HG02981 (cell line): Measurements from ENCODE around the gene CXCL14.
"Not testable (repeated sequence)": the region's sequence is repeated elsewhere in the genome, so short reads cannot be mapped to it uniquely, and the experiment has no call there.

Source experiments
- ATAC-seq: cut with Tn5 transposase; IDR thresholded peaks from one replicate; pipeline ENCODE4 v1.9.1; 2021; ENCODE audit warnings: mild to moderate bottlenecking, moderate library complexity; ENCODE audit not compliant: unreplicated experiment

The CXCL14 gene

DNA sequence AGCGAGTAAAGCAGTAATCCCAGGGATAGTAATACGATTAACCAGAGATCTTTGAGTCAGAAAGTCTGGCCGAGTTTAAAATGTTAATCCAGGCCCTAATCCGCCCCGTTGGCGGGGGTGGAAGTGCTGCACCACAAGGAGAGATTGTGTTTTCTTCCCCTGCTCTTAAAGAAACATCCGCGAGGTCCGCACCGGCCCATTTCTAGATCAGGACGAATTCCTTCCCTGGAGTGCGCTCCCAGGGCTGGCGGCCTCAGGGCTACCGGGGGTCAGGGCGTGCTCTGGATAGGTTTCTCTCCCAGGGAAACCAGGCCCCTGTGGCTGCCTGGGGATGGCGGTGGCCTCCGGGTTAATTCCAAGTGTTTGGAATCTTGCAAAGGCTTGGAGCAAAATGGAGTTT lies 33.7 kb downstream of the CXCL14 start:
- ATAC-seq, result no peak

DNA sequence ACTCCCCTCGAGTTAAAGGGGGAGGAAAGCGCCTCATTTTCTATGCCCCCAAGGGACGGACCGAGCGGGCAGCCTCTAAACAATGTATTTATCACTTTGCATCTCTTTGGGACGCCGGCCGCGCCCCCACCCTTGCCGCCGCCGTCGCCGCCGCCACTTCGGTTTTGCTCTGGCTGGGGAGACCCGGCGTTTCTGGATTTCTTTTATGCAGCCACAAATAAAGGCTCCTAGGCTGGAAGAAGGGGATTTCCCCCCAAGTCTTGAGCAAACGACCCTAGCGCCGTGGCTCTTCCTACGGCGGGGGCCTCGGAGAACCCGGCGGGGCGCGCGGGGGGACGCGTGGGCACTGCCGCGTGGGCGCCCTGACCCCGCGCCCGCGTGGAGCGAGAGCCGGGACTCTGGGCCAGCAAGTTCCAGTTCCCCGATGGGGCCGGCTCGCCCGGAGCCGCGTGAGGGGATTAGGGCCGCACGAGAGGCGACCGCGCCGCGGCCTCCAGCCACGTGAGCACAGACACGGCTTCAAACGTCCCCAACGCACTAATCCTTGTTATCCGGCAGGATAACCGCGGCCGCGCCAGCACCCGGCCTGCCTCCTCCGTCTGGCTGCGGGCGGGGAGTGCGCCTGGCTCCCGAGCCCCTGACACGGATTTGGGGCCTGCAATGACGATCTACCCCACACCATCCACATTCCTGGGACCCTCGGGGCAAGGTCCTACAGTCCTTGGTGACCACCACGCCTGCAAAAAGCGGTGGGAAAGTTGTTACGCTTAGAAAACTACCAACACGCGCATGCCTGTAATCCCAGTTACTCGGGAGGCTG lies 35.1 kb downstream of the CXCL14 start:
- ATAC-seq, result no peak

DNA sequence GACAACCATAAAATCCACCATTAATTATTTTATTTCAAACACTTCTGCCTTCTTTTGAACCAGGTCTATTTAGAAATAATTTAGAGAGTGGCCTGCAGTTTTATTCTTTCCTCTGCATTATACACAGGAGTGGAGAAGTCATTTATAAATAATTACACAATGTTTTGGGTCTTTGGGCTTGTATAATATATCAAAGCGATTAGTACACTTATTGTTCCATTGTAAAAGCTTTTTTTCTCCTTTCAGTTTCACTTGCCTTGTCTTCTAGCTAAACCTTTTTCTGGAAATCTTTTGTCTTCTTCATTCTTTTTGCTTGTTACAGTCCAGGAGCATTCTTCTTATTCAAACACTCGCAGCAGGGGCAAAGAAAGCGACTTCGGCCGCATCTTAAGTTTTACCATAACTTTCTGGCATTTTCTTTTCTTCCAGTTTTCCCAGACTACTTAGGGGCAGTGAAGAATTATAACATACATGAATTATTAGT lies 35.7 kb downstream of the CXCL14 start:
- no peak for ATAC-seq

DNA sequence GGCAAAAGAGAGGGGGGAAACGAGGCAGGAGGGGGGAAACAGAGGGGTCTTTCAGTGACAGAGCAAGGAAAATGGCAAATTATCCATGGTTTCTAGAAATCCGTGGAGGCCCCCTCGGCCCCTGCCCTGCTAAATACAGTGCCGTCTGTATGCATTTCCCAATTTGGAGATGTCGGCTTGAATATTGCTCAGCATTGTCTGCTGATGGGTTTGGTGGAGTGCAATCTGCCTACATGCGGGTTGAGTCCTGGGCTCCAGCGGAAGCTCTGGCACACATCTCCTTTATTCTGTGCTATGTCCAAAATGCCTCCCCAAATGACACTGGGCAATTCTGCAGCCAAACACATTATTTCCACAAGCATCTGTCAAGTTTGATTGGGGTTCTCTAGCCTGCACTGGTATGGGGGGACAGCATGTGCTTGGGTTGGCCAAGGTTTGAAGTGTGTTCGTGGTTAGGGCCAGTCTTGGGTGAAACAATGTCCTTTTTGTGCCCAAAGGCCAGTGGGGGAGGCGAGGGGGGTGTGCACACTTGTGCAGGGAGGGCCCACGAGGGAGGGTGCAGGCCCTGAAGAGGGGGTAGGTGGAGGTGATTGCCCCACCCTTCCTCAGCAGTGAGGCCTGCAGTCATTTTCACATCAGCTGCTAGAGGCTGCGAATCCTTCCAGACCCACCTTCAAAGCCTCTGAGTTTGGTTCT lies 36.8 kb downstream of the CXCL14 start:
- ATAC-seq, result no peak

DNA sequence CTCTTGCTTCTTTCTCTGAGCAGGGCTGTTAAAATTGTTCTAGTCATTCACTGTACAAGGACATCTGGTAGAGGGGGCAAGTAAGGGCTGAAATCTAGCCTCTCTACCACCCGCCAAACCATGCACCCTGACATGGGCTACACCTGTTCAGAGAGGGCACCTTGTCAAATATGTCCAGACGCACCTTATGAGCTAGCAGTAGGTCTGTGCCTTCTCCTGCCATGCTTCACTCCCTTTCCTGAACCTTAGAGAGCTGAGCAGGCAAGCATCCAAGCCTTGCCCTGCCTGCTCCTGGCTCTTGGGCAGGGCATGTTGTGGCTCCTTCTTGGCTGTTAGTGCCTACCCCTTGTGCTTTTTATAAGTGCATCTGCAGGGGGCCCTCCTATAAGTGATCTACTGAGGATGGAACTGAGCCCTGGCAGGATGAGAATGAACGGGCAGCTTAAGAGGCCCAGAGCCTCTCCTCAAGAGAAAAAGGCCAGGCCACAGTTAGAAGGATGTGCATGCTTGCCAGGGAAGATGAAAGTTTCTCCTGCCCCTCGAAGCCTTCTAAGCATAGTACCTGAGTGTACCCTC lies 39.3 kb downstream of the CXCL14 start:
- no peak for ATAC-seq

DNA sequence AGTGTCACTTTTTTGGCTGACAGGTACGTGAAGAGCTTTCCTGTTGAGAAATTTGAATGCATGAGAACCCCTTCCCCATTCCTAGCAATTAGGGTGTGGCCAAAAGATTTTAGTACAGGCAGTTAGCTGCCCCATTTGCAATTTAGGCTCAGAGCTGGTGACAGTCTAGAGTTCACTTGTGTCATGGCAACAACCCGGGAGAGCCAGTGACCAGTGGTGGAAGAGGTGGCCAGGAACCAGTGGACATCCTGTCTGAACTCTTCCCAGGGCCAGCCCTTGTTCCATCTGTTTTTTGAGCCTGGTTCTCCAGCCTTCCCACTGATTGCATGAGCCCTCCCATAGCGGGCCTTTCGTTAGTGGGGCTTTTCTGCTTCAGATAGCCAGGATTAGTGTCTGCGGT lies 40.5 kb downstream of the CXCL14 start:
- ATAC-seq, result no peak

DNA sequence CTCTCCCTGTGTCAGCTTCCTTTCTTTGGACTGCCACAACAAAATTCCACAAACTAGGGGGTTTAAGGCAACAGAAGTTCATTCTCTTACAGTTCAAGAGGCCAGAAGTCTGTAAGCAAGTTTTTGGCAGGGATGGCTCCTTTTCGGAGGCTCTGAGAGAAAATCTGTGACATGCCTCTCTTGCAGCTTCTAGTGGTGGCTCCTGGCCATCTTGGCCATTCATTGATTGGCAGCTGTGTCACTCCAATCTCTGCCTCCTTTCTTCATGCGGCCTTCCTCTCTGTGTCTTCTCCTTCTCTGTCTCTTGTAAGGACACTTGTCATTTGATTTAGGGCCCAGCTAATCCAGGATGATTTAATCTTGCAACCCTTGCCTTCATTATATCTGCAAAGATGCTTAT lies 41.0 kb downstream of the CXCL14 start:
- ATAC-seq, result no peak

DNA sequence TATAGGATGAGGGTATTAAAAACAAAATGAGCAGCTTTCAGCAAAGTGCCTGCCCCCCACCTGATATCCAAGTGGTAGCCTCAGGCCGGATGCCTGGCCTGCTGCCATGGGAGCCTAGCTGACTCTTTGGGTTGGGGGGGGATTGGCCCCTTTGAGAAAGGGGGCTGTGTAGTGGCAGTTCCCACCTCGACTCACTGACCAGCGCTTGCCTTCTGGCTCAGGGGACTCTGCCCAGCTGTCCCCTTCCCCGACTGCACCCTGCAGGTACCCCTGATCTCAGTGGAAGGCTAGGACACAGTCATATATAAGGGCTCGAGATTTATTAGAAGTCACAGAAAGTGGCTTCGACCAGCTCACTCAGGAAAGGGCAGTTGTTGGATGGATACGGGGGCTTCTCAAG lies 41.5 kb downstream of the CXCL14 start:
- no peak for ATAC-seq

DNA sequence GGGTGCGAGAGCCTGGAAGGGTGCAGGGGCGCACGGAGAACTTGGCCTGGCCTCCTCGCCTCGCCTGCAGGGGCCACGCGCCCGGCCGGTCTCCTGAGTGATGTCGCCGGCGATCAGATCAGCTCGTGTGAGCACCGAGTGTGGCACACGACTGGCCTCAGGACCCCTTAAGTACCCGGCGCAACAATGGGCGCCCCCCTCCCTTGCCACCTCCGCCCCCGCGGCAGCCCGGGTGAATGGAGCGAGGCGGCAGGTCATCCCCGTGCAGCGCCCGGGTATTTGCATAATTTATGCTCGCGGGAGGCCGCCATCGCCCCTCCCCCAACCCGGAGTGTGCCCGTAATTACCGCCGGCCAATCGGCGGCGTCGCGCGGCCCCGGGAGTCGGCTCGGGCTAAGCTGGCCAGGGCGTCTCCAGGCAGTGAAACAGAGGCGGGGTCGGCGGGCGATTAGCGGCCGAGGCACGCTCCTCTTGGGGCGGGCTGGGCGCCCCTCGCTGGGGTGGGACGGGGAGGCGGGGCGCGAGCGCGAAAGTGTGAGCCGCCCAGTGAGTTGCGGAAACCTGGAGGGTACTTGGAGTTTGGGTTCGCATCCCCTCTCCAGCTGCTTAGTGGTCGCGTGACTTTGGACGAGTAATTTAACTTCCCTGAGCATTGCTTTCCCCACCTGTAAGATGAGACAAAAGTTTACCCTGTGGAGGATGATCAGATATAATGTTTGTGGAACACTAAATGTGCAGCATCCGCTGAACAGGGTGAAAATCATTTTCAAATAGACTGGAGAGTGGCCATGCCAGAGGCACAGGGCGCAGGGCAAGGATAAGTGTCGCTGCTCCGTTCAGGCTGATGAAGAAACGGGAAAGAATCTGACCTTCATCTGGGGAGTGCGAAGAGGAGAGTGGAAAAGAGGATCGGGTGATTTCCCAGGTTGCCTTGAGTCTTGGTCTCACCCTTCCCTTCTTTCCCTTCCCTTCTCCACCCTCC lies 42.7 kb downstream of the CXCL14 start, which contains the start of gene NEUROG1:
TSS of gene NEUROG1 (minus strand) at position 145 of the 982 bp plus-strand sequence. CDS start 274 bp downstream, outside the sequence.
- ATAC-seq, result no peak

DNA sequence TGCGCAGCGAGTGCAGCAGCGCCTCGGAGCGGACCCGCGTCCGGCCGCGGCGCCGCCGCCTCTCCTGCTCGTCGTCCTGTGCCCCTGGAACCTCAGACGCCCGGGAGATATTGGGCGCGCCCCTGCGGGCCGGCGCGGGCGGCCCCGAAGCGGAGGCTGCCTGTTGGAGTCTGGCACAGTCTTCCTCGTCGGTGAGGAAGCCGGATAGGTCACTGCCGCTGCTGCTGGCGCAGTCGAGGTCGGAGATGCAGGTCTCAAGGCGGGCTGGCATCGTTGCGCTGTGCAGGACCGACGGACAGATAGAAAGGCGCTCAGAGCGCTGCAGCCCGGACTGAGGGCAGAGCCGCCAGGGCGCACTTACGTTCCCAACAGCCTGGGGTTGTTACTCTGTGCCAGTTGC lies 43.4 kb downstream of the CXCL14 start:
- ATAC-seq, result no peak

DNA sequence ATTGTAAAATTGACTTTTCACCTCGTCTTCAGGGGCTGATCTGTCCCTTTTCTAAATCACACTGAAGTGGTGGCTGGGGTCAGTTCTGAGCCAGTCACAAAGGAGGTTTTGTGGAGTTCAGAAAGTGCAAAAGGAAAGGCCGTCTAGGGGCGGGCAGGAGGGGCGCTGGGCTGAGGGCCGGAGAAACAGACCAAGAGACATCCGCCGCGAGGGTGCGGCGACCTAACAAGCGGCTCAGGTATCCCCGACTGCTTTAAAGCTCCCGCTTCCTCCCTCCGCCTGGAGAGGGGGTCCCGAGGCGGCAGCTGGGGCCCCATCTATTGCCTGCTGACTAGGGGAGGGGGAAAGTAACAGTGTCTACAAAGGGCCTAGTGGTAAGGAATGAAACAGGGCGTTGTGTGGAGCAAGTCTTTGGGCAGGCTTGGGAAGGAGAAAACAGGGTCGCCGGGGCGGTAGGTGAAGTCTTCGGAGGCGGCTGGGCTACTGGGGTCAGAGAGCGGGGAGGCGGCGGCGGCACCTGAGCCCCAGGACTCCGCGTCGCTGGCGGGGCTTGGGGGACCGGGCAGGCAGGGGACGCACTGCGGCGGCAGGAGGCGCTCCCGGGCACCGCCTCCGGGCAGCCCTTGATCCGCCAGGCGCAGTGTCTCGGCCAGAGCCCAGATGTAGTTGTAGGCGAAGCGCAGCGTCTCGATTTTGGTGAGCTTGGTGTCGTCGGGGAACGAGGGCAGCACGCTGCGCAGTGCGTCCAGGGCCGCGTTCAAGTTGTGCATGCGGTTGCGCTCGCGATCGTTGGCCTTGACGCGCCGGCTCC lies 44.0 kb downstream of the CXCL14 start:
- ATAC-seq, result no peak

DNA sequence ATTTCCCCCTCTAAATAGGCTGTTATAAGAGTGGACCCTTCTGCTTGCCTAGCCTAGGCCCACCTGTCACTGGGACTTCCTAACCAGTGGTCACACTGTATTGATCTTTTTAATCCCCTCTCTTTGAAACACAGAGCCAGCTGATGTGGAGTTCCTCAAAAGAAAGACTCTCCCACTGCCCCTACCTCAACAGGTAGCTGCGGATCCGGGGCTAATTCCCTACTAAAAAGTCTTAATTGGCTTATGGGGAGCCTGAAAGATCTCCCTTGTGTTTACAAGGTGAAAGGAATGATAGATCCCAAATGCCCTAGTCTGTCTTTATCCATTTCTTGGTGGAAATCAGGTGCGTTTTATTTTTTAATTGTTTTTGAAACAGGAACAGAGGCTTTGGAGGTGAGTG lies 45.0 kb downstream of the CXCL14 start:
- ATAC-seq, result no peak

DNA sequence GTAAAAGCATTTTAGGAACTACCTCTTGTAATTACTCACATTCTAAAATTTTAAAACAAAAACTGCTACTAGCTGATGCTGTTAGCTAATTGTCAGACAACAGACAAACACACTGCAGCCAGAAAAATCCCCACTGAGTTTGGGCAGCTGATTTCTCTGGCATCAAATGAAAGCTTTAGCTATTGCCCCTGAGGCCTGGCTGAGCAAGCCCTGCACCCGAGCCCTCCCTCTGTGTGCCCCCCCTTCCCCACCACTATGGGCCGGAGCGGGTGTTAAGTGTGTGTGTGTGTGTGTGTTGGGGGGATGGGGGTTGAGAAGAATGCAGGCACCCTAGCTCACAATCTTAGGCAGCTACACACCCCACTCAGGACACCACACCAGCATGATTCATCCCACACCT lies 45.5 kb downstream of the CXCL14 start:
- ATAC-seq, result no peak

DNA sequence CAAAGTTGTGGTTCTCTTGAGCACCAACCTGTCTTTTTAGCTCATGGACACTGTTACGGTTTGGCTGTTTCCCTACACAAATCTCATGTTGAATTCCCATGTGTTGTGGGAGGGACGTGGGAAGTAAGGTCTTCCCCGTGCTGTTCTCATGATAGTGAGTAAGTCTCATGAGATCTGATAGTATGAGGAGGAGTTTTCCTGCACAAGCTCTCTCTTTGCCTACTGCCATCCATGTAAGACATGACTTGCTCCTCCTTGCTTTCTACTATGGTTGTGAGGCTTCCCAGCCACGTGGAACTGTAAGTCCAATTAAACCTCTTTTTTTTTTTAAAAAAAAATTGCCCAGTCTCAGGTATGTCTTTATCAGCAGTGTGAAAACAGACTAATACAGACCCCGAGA lies 49.2 kb downstream of the CXCL14 start:
- ATAC-seq, result not testable (repeated sequence)

DNA sequence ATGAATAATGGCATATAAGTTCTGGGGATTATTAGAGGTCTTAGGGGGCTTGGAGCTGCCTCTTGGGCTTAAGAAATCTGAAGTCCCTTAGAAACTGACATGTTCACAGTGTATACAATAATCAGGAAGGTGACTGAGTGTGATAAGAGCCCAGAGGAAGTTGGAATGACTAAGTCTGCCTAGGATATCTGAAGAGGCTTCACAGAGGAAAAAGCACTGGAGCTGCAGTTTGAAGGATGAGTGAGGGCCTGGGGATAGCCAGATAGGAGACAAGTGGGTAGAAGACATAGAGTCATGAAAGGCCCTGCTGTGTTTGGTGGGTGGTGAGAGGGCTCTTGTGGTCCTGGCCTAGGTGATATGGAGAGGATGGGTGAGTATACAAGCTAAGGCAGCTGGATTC lies 51.9 kb downstream of the CXCL14 start:
- no peak for ATAC-seq

DNA sequence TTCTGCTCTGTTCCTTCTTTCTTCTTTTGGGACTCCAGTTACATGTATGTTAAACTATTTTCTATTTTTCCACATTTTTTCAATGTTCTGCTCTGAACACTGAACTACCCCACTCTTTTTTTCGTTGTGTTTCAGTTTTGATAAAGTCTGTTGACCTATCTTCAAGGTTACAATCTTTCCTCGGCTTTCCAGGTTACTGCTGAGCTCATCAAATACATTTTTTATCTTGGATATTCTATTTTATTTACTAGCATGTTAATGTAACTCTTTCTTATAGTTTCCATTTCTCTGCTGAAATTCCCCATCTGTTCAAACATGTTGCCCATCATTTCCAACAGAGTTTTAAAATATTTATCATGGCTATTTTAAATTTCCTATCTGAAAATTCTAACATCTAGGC lies 56.8 kb downstream of the CXCL14 start:
- ATAC-seq, result no peak
